BJ (cell line): Measurements from ENCODE around the gene EGFLAM. TPM values are rescaled to one million over a fixed set of nuclear protein-coding genes. Genes with fewer than 3 reads are reported as not detected.

Experiments used
- CTCF ChIA-PET: fragments of 350-600 bp; formaldehyde crosslinking; extraction: SDS; loops from one replicate; lab custom pipeline; 2021; ENCODE audit warnings: antibody characterized with exemption, inconsistent platforms; lab: Yijun Ruan, JAX
- POLR2A ChIA-PET: fragments of 300-600 bp; sonication (Branson Sonifier 250); formaldehyde crosslinking; extraction: SDS; loops from one replicate; lab custom pipeline; 2021; ENCODE audit warnings: antibody characterized with exemption; lab: Charles Lee
- DNase-seq: peaks from one replicate; pipeline ENCODE4 v3.0.0-alpha.2; 2011; ENCODE audit warnings: low read depth
- H3K27me3 ChIP-seq: 2 replicates; pipeline ENCODE4 v1.6.0; 2011; ENCODE audit warnings: low read length; ENCODE audit not compliant: control insufficient read depth, insufficient read depth
- H3K36me3 ChIP-seq: 2 replicates; pipeline ENCODE4 v1.5.1; 2011; ENCODE audit warnings: low read length; ENCODE audit not compliant: control insufficient read depth, insufficient read depth
- H3K4me3 ChIP-seq: 2 replicates; pipeline ENCODE4 v1.5.1; 2011; ENCODE audit warnings: low read depth, mild to moderate bottlenecking, control low read depth, low read length
- CTCF ChIP-seq: IDR thresholded peaks from 2 replicates; pipeline ENCODE4 v1.5.1; 2011; ENCODE audit warnings: low read depth, mild to moderate bottlenecking, control low read depth, inconsistent platforms, low read length, moderate library complexity; ENCODE audit not compliant: insufficient read depth
- polyA plus RNA-seq: library from polyadenylated mRNA; depleted of rRNA; stranded (reverse); fragments of >200 nt; gene quantifications from 2 replicates; pipeline ENCODE4 v1.2.3, GENCODE V29; 2011

Gene EGFLAM
- polyA plus RNA-seq, 1 experiment, result 3.9 TPM

- Histone ChIP-seq H3K27me3 (no peaks in the 10 kb centered on the region; the same call in 1 of the 2 replicates), H3K4me3 (no peak overlapping the region), H3K36me3 (no peaks in the 10 kb centered on the region)
- ChIA-PET CTCF (interaction anchor here (1.2 to 1.3 kb wide), 2 partner anchors 15 to 36 kb away, joined by 4 read pairs; no protein-coding TSS in a partner anchor), POLR2A (no interaction called here)
- no peak for DNase-seq
- TF ChIP-seq CTCF, result no peak
Measured at GRCh38 chr5:38456657-38457399, 198.5 kb downstream of the EGFLAM start.

- no peaks in the 10 kb centered on the region for H3K36me3 ChIP-seq
- no peak for DNase-seq
- no peak for TF ChIP-seq CTCF
- ChIA-PET POLR2A (no interaction called here), CTCF (no interaction called here)
- no peak overlapping the region for H3K4me3 ChIP-seq
- no peaks in the 10 kb centered on the region; the same call in 1 of the 2 replicates for H3K27me3 ChIP-seq
Measured at GRCh38 chr5:38458174-38458573, 199.8 kb downstream of the EGFLAM start.

GRCh38 chr5:38462976-38463633, 204.7 kb downstream of the EGFLAM start:
- Histone ChIP-seq H3K36me3 (no peaks in the 10 kb centered on the region), H3K4me3 (no peak overlapping the region), H3K27me3 (no peaks in the 10 kb centered on the region)
- DNase-seq, result no peak
- POLR2A ChIA-PET, result interaction anchor here (0.6 kb wide), 1 partner anchor 362 kb away, joined by 3 read pairs; no protein-coding TSS in a partner anchor
- no peak for TF ChIP-seq CTCF
- CTCF ChIA-PET, result interaction anchor here (0.9 to 2.9 kb wide), 5 partner anchors 9 to 346 kb away, joined by 3 to 12 read pairs (median 4); no protein-coding TSS in a partner anchor

- Histone ChIP-seq H3K4me3 (no peak overlapping the region), H3K27me3 (no peaks in the 10 kb centered on the region), H3K36me3 (no peaks in the 10 kb centered on the region)
- DNase-seq, result peak; percentile 67
- TF ChIP-seq CTCF, result no peak
- CTCF ChIA-PET, result interaction anchor here (0.5 to 2.9 kb wide), 11 partner anchors 10 to 758 kb away, joined by 3 to 12 read pairs (median 3); no protein-coding TSS in a partner anchor
- POLR2A ChIA-PET, result interaction anchor here (0.5 to 0.6 kb wide), 2 partner anchors 86 to 362 kb away, joined by 3 read pairs; no protein-coding TSS in a partner anchor
Measured at GRCh38 chr5:38463634-38464521, 205.5 kb downstream of the EGFLAM start.
